Renal cortex interstitium (tissue), 11 donors: ENCODE results near the gene MCF2L. TPM values are rescaled to one million over a fixed set of nuclear protein-coding genes. Genes with fewer than 3 reads are reported as not detected.
"Not testable (repeated sequence)": the region's sequence is repeated elsewhere in the genome, so short reads cannot be mapped to it uniquely, and the experiment has no call there.

ENCODE experiments used
- DNase-seq, 11 donors: peaks; one replicate each; pipeline ENCODE4 v3.0.0-alpha.2; 2013; ENCODE audit warnings: low read depth in 9 of 11, low spot score in 4 of 11; ENCODE audit errors: extremely low read depth in 1 of 11
- polyA plus RNA-seq, 3 donors: library from polyadenylated mRNA; unstranded; fragments of 120-200 nt; gene quantifications; one replicate each; pipeline ENCODE4 v1.2.1, GENCODE V29; 2013; ENCODE audit not compliant: insufficient read length in 3 of 3

The MCF2L gene
- polyA plus RNA-seq, 3 donors = 29.5 to 46.9 (median 34.9) TPM

DNA sequence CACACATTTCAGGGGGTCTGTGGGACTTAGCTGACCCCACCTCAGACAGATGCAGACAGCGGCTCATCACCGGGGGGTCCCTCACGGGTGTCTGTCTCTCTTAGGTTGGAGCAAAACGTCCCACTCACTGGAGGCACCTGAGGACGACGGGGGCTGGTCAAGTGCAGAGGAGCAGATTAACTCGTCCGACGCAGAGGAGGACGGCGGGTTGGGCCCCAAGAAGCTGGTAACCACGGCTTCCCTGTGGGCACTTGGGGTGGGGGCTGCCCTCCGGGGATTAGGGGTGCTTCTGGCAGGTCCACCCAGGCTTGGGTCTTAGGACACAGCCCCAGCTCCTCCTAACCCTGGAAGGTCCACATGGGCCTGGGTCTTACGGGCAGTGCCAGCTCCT lies 125.4 kb downstream of the MCF2L start:
- DNase-seq = no peak

DNA sequence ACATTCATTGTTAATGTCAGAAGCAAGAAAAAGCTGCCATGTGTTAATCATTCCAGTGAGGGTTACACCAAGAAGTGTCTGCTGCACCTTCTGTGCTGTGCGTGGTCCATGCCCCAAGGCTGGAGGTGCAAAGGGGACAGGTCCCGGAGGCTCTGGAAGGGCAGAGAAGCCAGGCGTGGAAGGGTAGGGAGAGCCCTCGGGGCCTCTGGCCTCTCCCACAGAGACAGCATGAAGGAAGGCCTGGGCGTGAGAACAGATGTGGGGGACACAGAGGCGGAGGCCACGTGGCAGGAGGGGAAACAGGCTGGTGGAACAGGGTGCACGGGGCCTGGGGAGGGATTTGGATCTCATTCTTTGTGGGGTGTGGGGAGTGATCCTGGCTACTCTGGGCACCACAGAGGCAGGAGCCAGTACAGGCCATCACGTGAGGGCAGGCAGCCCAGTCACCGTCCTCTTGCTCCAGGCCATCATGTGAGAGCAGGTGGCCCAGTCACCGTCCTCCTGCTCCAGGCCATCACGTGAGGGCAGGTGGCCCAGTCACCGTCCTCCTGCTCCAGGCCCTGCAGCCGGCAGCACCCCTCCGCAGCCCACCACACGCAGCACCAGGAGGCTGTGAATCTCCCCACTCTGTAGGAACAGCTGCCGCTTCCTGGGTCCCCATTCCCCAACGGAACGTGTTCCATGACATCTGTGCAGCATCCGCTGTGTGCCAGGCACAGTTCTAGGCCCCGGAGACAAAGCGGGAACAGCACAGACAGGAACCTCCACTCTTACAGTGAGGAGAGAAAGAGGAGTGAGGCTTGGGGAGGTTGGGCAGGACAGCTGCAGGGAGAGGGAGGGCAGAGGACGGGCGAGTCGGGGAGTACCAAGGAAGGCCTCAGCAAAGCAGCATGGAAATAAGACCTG lies 126.4 kb downstream of the MCF2L start:
- DNase-seq = no peak

DNA sequence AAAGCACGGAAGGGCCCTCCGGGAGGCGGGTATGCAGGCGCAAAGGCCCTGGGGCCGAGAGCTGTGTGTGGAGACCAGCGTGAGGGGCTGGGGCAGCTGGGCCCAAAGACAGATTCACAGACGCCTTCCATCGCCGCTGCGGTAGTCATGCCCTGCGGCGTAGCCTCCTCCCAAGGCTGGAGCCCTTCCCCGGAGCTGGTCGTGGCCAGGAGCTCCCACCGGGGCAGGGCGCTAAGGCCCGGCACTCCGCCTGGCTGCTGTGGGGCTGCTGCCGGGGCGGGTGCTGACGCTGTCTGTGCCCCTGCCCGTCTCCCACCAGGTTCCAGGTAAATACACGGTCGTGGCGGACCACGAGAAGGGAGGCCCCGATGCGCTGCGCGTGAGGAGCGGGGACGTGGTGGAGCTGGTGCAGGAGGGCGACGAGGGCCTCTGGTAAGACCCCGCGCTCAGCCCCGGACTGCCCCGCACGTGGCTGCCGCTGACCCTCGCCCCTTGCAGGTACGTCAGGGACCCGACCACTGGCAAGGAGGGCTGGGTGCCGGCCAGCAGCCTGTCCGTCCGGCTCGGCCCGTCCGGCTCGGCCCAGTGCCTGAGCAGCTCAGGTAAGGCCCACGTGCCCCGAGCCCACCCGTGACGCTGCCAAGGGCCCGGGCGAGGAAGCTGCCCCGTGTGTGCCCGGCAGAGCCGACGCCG lies 127.2 kb downstream of the MCF2L start:
- DNase-seq = no peak

DNA sequence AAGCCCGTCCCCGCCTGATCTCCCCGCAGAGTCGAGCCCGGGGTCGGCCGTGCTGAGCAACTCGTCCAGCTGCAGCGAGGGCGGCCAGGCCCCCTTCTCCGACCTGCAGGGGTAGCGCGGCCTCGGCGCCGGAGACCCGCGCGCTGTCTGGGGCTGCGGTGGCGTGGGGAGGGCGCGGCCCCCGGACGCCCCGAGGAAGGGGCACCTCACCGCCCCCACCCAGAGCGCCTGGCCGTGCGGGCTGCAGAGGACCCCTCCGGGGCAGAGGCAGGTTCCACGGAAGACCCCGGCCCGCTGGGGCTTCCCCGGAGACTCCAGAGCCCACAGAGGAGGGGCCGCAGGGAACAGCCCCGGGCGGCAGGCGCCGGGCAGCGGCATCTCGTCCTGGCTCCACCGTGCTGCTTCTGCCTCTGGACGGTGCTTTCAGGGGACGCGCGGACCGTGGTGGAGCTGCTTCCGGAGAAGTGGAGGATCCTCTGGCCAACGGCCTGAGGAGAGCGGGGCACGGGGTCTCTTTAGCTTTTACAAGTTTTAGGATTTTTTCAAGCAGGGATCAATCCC lies 127.8 kb downstream of the MCF2L start:
- DNase-seq = no peak

DNA sequence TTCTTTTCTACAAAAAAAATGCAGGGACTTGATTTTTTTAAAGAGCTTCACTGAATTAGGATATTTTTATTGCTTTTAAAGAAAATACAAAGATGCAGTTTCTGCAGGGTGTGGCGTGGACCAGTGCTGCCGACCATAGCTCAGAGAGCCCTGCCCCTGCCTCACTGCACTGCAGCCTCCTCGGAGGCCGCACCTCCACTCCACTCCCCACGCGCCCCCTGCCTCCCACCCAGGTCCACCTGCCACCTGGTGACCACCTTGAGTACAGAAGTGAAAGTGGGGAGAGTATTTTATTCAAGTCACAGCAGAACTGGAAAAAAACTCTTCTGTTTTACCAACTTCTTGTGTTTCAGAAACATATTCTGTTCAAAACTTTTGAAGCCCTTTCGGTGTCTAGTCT lies 128.6 kb downstream of the MCF2L start:
- DNase-seq = no peak

DNA sequence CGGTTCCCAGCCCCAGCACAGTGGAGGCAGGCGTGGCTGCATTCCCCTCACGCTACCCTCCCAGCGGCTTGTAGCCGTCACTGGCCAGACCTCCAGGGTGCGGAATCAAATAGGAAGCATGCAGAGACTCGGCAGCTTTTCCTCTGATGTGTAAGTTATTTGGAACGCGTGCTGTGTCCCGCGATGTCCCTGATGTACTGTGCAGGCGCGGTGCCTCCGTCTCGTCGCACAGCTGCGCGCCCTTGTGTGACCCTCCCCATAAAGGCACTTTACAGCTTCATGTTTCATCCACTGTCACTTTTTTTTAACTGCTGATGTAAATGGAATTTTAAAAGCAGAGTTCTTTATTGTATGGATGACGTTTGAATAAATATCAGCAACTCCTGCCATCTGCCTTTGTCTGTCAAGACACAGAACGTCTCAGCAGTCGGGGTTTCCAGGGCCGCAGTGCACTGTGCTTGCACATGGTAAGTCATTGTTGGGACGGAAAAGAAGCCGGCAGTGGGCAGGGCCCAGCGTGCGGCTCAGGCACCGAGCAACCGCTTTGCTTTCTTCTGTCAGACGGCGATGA lies 129.2 kb downstream of the MCF2L start:
- DNase-seq = peak in 1 of 11 donors; percentile 27

DNA sequence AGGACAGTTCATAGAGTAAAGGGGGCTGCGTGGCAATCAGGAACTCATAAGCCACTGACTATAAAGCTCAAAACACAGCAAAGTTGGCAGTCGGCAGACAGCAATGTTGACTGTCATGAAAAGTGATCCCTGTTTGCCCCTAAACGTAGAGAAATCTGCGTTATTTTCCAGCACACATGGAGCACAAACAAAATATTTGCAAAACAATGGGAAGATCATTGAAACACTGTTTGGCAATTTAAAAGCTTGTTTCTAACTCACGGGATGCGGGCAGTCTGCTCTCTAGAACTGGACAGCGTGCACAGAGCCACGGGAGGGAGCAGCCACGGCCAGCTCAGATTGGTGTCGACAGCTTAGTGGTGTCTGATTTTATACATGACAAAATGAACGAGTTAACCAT lies 130.1 kb downstream of the MCF2L start:
- no peak for DNase-seq

DNA sequence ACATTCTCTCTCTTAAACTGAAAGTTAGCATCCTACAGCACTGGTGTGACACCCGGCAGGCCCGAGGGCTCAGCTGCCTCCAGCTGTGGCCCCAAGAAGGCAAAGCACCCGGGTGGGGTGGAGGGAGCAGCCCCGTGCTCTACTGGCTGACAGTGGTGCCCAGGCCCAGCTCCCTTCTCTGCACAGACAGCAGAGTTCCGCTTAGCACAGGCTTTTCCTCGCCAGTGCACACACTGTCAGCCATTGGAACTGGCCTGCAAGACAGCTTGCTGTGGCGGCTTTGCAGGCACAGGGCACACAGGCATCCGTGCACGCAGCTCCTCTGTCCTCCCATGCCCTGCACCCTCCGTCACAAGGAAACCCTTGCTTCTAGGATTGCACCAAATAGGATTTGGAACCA lies 133.3 kb downstream of the MCF2L start:
- not testable (repeated sequence) for DNase-seq

DNA sequence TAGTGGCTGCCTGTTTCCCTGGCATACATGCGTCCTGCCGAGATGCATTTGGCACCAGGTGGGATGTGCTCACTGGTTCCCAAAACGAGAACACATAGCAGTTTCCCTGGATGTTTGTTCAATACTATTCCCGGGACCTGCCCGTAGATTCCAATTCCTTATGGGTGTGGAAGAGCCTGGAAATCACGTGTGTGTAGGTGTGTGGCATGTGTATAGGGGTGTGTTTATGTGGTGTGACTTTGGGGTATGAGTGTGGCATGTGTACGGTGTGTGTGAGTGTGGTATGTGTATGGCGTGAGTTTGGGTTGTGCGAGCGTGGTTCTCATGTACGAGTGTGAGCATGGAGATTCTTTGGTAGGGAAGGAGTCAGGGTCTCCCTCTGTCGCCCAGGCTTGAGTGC lies 133.7 kb downstream of the MCF2L start:
- no peak for DNase-seq

DNA sequence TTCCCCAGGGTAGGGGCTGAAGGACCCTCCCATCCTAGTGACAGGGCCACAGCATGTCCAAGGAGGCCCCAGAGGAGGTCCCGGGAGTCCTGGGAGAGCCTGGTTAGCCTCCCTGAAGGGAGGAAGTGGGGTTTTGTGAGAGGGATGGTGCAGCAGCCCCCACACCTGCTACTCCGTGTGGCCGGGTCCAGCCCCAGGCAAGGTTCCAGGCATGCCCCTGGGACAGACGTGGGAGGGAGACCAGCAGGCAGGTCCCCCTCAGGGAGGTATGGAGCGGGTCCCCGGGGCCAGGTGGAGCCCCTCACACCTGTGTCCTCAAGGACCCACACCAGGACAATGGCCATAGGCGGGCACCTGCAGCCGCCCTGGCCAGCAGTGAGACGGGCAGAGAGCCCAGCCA lies 134.6 kb downstream of the MCF2L start:
- no peak for DNase-seq

DNA sequence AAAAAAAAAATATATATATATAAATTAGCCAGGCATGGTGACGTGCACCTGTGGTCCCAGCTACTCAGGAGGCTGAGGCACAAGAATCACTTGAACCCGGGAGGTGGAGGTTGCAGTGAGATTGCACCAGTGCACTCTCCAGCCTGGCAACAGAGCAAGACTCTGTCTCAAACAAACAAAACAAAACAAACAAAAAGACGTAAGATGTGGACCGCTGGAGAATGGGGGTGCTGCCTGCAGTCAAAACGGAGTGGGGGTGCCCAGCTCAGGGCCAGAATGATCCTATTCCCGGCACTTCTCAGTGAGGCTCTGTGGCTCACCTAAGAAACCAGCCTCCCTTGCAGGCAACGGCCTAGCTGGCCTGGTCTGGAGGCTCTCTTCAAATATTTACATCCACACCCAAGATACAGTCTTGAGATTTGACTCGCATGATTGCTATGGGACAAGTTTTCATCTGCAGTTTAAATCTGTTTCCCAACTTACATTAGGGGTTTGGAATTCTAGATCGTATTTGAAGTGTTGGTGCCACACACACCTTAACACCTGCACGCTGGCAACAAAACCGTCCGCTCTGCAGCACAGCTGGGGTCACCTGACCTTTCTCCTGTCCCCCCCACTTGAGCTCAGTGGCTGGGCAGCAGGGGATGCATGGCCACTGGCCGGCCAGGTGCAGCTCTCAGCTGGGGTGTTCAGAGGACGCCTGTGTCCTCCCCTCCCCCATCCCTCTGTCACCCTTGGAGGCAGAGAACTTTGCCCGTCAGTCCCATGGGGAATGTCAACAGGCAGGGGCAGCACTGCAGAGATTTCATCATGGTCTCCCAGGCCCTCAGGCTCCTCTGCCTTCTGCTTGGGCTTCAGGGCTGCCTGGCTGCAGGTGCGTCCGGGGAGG lies 136.3 kb downstream of the MCF2L start, which contains the start of gene F7:
Gene F7 (plus strand): TSS at position 760 of the 889 bp plus-strand sequence. CDS start 51 bp downstream, at position 811.
- no peak for DNase-seq

DNA sequence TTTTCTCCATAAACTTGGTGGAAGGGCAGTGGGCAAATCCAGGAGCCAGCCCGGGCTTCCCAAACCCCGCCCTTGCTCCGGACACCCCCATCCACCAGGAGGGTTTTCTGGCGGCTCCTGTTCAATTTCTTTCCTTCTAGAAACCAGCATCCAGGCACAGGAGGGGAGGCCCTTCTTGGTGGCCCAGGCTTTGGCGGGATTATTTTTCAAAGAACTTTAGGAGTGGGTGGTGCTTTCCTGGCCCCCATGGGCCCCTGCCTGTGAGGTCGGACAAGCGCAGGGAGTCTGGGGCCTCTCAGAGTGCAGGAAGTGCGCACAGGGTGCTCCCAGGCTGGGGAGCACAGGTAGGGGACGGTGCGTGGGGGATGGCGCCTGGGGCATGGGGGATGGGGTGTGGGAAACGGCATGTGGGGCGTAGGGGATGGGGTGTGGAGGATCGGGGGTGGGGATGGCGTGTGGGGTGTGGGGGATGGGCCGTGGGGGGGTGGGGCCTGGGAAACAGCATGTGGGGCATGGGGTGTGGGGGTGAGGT lies 137.0 kb downstream of the MCF2L start:
- no peak for DNase-seq

DNA sequence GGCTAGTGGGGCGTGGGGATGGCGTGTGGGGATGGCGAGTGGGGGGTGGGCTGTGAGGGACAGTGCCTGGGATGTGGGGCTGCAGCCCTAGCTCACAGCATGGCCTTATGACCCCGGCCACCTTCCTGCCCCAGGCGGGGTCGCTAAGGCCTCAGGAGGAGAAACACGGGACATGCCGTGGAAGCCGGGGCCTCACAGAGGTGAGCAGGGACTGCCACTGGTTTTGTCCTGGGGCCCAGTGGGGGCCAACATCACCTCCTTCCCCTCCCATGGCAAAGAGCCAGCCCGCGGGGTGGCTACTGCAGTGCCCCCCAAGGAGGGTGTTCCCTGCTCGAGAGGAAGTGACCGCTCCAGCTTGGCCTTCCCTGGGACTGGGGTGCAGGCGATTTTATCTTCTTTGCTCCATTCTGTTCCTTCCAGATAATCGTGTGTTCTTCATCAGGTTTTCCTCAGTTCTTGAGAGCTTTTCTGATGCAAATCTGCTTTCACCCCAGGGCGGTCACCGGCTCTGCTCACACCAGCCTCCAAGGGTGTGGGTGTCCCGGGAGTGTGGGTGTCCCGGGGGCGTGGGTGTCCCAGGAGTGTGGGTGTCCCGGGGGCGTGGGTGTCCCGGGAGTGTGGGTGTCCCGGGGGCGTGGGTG lies 137.8 kb downstream of the MCF2L start:
- no peak for DNase-seq

DNA sequence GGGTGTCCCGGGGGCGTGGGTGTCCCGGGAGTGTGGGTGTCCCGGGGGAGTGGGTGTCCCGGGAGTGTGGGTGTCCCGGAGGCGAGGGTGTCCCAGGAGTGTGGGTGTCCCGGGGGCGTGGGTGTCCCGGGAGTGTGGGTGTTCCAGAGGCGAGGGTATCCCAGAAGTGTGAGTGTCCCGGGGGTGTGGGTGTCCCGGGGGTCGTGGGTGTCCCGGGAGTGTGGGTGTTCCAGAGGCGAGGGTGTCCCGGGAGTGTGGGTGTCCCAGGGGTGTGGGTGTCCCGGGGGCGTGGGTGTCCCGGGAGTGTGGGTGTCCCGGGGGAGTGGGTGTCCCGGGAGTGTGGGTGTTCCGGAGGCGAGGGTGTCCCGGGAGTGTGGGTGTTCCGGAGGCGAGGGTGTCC lies 139.5 kb downstream of the MCF2L start:
- not testable (repeated sequence) for DNase-seq

DNA sequence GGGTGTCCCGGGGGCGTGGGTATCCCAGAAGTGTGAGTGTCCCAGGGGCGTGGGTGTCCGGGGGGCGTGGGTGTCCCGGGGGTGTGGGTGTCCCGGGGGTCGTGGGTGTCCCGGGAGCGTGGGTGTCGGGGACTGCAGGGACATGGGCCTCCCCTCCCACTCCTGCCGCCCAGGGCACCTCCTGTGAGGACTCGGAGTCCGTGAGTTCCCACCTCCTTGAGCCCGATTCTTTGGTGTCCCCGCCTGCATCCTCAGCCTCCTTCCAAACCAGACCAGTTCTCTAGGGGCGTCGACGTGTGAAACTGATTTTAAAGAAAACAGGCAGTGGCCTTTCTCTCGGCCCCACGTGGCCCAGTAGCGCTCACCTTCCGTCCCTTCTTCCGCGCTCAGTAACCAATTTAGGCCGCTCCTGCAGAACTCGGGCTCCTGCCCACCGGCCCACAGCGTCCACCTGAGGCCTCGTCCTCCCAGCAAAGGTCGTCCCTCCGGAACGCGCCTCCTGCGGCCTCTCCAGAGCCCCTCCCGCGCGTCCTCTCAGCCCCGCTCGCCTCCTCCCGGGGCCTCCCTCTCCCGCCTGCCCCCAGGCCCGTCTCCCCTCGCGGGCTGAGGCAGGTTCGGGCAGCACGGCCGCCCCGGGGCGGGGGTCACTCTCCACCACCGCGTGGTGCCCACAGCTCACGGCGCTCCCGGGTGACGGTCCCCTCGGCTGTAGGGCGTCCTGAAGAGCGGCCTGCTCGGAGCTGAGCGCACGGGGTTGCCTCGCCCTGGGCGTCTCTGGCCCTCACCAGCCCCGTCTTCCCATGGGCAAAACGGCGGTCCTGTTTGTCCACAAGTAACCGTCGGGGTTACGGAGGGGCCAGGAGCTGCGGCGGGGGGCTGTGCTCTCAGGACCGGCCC lies 140.4 kb downstream of the MCF2L start:
- no peak for DNase-seq

DNA sequence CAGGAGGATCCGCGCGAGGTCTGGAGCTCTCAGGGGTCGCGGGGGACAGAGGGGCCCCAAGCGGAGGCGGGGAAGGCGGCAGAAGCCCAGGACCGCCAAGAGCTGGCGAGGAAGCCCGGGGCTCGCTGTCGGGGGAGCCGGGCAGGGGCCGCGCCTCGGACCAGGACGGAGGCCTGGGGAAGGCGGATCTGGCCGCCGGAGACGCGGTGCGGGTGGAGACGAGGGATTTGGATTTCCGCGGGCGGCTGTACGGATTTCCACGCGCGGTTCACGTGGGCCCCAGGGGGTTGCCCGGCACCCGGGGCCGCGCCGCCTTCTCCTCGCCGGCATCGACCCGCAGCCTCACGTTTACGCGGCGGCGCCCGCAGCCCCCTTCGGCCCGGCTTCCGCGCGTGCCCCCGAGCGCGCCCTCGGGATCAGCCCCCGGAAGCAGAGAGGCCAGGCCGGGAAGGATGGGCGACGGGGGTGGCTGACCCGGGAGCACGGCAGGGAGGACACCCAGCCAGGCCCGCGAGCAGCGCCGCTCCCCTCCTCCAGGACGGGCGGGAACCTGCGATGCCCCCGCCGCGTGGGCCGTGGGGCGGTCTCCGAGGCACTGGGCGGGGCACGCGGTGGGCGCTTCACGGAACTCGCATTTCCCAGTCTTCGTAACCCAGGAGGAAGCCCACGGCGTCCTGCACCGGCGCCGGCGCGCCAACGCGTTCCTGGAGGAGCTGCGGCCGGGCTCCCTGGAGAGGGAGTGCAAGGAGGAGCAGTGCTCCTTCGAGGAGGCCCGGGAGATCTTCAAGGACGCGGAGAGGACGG lies 141.2 kb downstream of the MCF2L start:
- no peak for DNase-seq
